GM18907 (cell line): ENCODE measurements around the gene EPHA3.

Source experiments
- ATAC-seq: cut with Tn5 transposase; IDR thresholded peaks from one replicate; pipeline ENCODE4 v1.9.1; 2021; ENCODE audit warnings: mild to moderate bottlenecking, moderate library complexity; ENCODE audit not compliant: unreplicated experiment

EPHA3 gene

GRCh38 chr3:89278302-89279025, 171.0 kb downstream of the EPHA3 start:
- ATAC-seq = no peak

- ATAC-seq = no peak
Measured at GRCh38 chr3:89280301-89280700, 172.9 kb downstream of the EPHA3 start.

- ATAC-seq = no peak
Measured at GRCh38 chr3:89280822-89281365, 173.5 kb downstream of the EPHA3 start.

- no peak for ATAC-seq
Measured at GRCh38 chr3:89287902-89288508, 180.6 kb downstream of the EPHA3 start.

- no peak for ATAC-seq
Measured at GRCh38 chr3:89289574-89290190, 182.3 kb downstream of the EPHA3 start.

- ATAC-seq = no peak
Measured at GRCh38 chr3:89297199-89297598, 189.8 kb downstream of the EPHA3 start.

GRCh38 chr3:89300526-89300925, 193.1 kb downstream of the EPHA3 start:
- ATAC-seq = no peak

GRCh38 chr3:89300981-89301380, 193.6 kb downstream of the EPHA3 start:
- no peak for ATAC-seq

GRCh38 chr3:89303701-89304100, 196.3 kb downstream of the EPHA3 start:
- no peak for ATAC-seq

- no peak for ATAC-seq
Measured at GRCh38 chr3:89306540-89306939, 199.1 kb downstream of the EPHA3 start.

GRCh38 chr3:89311581-89311980, 204.2 kb downstream of the EPHA3 start:
- ATAC-seq = no peak

GRCh38 chr3:89312141-89312540, 204.7 kb downstream of the EPHA3 start:
- ATAC-seq = no peak

- ATAC-seq = no peak
Measured at GRCh38 chr3:89314454-89315098, 207.2 kb downstream of the EPHA3 start.

- no peak for ATAC-seq
Measured at GRCh38 chr3:89315750-89316470, 208.5 kb downstream of the EPHA3 start.

GRCh38 chr3:89320186-89320585, 212.8 kb downstream of the EPHA3 start:
- no peak for ATAC-seq

GRCh38 chr3:89326997-89327396, 219.6 kb downstream of the EPHA3 start:
- ATAC-seq = no peak

- no peak for ATAC-seq
Measured at GRCh38 chr3:89332386-89332785, 225.0 kb downstream of the EPHA3 start.

GRCh38 chr3:89332793-89333192, 225.4 kb downstream of the EPHA3 start:
- no peak for ATAC-seq

GRCh38 chr3:89335693-89336092, 228.3 kb downstream of the EPHA3 start:
- no peak for ATAC-seq

- no peak for ATAC-seq
Measured at GRCh38 chr3:89340408-89340807, 233.0 kb downstream of the EPHA3 start.

GRCh38 chr3:89344076-89344475, 236.7 kb downstream of the EPHA3 start:
- no peak for ATAC-seq
